Activated CD4-positive, CD25-positive, alpha-beta regulatory T cell treated with anti-CD3 and anti-CD28 coated beads, Interleukin-2, amount 50 U/mL, for 72 hours (primary cell): ENCODE results near the gene UTS2R.
"Not testable (repeated sequence)": the region's sequence is repeated elsewhere in the genome, so short reads cannot be mapped to it uniquely, and the experiment has no call there.

ENCODE experiments used
- DNase-seq: peaks from one replicate; pipeline ENCODE4 v3.0.0; 2021

The UTS2R gene

GRCh38 chr17:82334622-82335394 lies 36.8 kb upstream of the UTS2R start:
- DNase-seq, result no peak

- no peak for DNase-seq
Observed at GRCh38 chr17:82338858-82339633, 32.5 kb upstream of the UTS2R start.

GRCh38 chr17:82339634-82340580 lies 31.7 kb upstream of the UTS2R start:
- no peak for DNase-seq

GRCh38 chr17:82342361-82343079 lies 29.0 kb upstream of the UTS2R start:
- DNase-seq, result no peak

GRCh38 chr17:82343560-82343959 lies 28.0 kb upstream of the UTS2R start:
- DNase-seq, result no peak

- no peak for DNase-seq
Observed at GRCh38 chr17:82344175-82344907, 27.2 kb upstream of the UTS2R start.

GRCh38 chr17:82345151-82345976 lies 26.2 kb upstream of the UTS2R start:
- DNase-seq, result no peak

GRCh38 chr17:82346342-82347300 lies 24.9 kb upstream of the UTS2R start:
- DNase-seq, result no peak

GRCh38 chr17:82347994-82348393 lies 23.6 kb upstream of the UTS2R start:
- DNase-seq, result not testable (repeated sequence)

- DNase-seq, result no peak
Observed at GRCh38 chr17:82348434-82348833, 23.1 kb upstream of the UTS2R start.

GRCh38 chr17:82348866-82349265 lies 22.7 kb upstream of the UTS2R start:
- no peak for DNase-seq

GRCh38 chr17:82349287-82349701 lies 22.3 kb upstream of the UTS2R start:
- no peak for DNase-seq

GRCh38 chr17:82350182-82351030 lies 21.2 kb upstream of the UTS2R start:
- no peak for DNase-seq

GRCh38 chr17:82351254-82351712 lies 20.3 kb upstream of the UTS2R start:
- DNase-seq, result no peak

- peak; percentile 85 for DNase-seq
Observed at GRCh38 chr17:82351713-82352488, 19.7 kb upstream of the UTS2R start.

GRCh38 chr17:82353484-82353883 lies 18.1 kb upstream of the UTS2R start:
- no peak for DNase-seq

- no peak for DNase-seq
Observed at GRCh38 chr17:82354804-82355308, 16.7 kb upstream of the UTS2R start.
